GM19324 (cell line): ENCODE measurements around the gene UGT3A2.

Source experiments
- ATAC-seq: cut with Tn5 transposase; IDR thresholded peaks from one replicate; pipeline ENCODE4 v1.9.1; 2021; ENCODE audit warnings: mild to moderate bottlenecking, moderate library complexity; ENCODE audit not compliant: unreplicated experiment, low FRiP score

The UGT3A2 gene

GRCh38 chr5:36013182-36013581 lies 53.5 kb downstream of the UGT3A2 start:
- no peak for ATAC-seq

- ATAC-seq = no peak
Observed at GRCh38 chr5:36009698-36010097, 57.0 kb downstream of the UGT3A2 start.

GRCh38 chr5:36007366-36007765 lies 59.3 kb downstream of the UGT3A2 start:
- no peak for ATAC-seq

- ATAC-seq = no peak
Observed at GRCh38 chr5:36006163-36006562, 60.5 kb downstream of the UGT3A2 start.

GRCh38 chr5:36001032-36001431 lies 65.7 kb downstream of the UGT3A2 start:
- no peak for ATAC-seq

GRCh38 chr5:35999547-35999946 lies 67.1 kb downstream of the UGT3A2 start:
- no peak for ATAC-seq

- no peak for ATAC-seq
Observed at GRCh38 chr5:35996076-35996475, 70.6 kb downstream of the UGT3A2 start.

- no peak for ATAC-seq
Observed at GRCh38 chr5:35990941-35991611, 75.6 kb downstream of the UGT3A2 start, which contains the start of gene UGT3A1. UGT3A1 (minus strand) TSS chr5:35991390; CDS start chr5:35991240, 150 bp downstream.

- ATAC-seq = no peak
Observed at GRCh38 chr5:35990520-35990919, 76.2 kb downstream of the UGT3A2 start.

GRCh38 chr5:35988529-35988928 lies 78.2 kb downstream of the UGT3A2 start:
- no peak for ATAC-seq

GRCh38 chr5:35987776-35988175 lies 78.9 kb downstream of the UGT3A2 start:
- ATAC-seq = no peak
